ENCODE data around the gene GASK1A.
"Not testable (repeated sequence)": the region's sequence is repeated elsewhere in the genome, so short reads cannot be mapped to it uniquely, and the experiment has no call there.

GASK1A gene

DNA sequence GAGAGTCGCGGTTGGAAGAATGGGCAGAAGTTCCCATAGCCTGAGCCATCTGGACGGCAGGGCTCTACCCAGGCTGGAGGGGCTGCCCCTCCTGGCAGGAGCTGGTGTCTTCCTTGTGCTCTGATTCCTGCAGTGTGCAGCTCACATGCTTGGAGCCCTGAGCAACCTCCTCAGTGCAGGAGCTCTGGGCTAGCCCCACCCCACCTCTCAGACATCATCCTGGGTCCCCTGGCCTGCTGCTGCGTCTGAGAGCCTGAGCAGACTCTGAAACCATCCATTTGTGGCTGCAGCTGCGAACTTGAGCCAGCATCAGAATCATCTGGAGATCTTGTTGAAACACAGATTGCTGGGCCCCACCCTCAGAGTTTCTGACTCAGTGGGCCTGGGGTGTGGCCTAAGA is 84.0 kb downstream of the GASK1A start:
- Histone ChIP-seq H3K4me1 (ENCODE audit: control insufficient read depth, insufficient read depth, low read length) (no peaks in the 10 kb centered on the region), H3K27me3 (ENCODE audit: control insufficient read depth, insufficient read depth, low read length) (no peaks in the 10 kb centered on the region), H3K9ac (ENCODE audit: low read length) (no peak overlapping the region), H3K4me3 (ENCODE audit: low read length) (no peak overlapping the region), H3K27ac (ENCODE audit: low read depth, low read length) (no peak overlapping the region), H3K36me3 (ENCODE audit: control insufficient read depth, insufficient read depth, low read length) (no peaks in the 10 kb centered on the region)

DNA sequence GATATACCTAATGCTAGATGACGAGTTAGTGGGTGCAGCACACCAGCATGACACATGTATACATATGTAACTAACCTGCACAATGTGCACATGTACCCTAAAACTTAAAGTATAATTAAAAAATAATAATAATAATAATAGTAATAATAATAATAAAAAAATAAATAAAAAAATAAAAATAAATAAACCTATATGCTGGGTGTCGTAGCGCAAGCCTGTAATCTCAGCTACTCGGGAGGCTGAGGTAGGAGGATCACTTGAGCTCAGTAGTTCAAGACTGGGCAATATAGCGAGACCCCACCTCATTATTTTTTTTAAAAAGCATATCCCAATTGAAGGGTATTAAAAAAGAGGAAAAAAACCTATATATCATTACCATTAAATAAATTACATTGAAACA is 91.6 kb downstream of the GASK1A start:
- not testable (repeated sequence) for H3K4me3 ChIP-seq (ENCODE audit: low read length)

DNA sequence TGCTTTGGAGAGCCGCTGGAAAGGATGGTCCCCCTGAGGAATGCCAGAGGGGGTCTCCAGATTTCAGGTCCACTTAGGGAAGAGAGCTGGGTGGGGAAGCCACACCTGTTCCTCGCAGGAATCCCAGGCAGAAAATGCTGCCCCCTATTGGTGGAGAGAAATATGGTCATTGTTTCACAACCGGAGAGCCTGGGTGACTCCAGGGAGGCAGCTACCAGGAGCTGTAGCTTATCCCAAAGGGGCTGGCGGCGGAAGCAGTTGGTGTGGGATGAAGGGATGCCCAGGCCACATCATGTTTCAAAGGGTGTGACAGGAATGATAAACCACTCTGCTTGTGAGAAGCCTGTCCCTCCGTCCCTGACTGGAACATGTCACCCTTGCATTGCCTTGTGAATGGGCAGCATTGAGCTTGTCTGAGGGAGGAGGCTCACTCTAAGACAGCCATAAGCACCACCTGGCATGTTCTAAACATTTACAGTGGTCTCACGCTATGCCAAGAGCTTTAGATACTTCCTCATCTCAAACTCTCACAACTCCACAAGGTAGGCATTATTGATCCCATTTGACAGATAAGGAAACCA is 92.3 kb downstream of the GASK1A start:
- H3K9ac ChIP-seq (ENCODE audit: low read length) = no peak overlapping the region
- no peak overlapping the region for H3K4me3 ChIP-seq (ENCODE audit: low read length)
- no peak overlapping the region for H3K27ac ChIP-seq (ENCODE audit: low read depth, low read length)
- H3K4me1 ChIP-seq (ENCODE audit: control insufficient read depth, insufficient read depth, low read length) = no peaks in the 10 kb centered on the region
- no peaks in the 10 kb centered on the region for H3K36me3 ChIP-seq (ENCODE audit: control insufficient read depth, insufficient read depth, low read length)
- H3K27me3 ChIP-seq (ENCODE audit: control insufficient read depth, insufficient read depth, low read length) = no peaks in the 10 kb centered on the region

More for the DNA sequence above, 91.6 kb downstream of the GASK1A start:
- not testable (repeated sequence) for H3K9ac ChIP-seq (ENCODE audit: low read length); H3K27ac ChIP-seq (ENCODE audit: low read depth, low read length); H3K4me1 ChIP-seq (ENCODE audit: control insufficient read depth, insufficient read depth, low read length); H3K36me3 ChIP-seq (ENCODE audit: control insufficient read depth, insufficient read depth, low read length); H3K27me3 ChIP-seq (ENCODE audit: control insufficient read depth, insufficient read depth, low read length)

- Histone ChIP-seq H3K27ac (ENCODE audit: low read depth, low read length) (no peak overlapping the region), H3K4me3 (ENCODE audit: low read length) (no peak overlapping the region), H3K27me3 (ENCODE audit: control insufficient read depth, insufficient read depth, low read length) (no peaks in the 10 kb centered on the region), H3K36me3 (ENCODE audit: control insufficient read depth, insufficient read depth, low read length) (no peaks in the 10 kb centered on the region), H3K4me1 (ENCODE audit: control insufficient read depth, insufficient read depth, low read length) (no peaks in the 10 kb centered on the region), H3K9ac (ENCODE audit: low read length) (no peak overlapping the region)
Measured at GRCh38 chr3:43072361-43072760, 93.2 kb downstream of the GASK1A start.

DNA sequence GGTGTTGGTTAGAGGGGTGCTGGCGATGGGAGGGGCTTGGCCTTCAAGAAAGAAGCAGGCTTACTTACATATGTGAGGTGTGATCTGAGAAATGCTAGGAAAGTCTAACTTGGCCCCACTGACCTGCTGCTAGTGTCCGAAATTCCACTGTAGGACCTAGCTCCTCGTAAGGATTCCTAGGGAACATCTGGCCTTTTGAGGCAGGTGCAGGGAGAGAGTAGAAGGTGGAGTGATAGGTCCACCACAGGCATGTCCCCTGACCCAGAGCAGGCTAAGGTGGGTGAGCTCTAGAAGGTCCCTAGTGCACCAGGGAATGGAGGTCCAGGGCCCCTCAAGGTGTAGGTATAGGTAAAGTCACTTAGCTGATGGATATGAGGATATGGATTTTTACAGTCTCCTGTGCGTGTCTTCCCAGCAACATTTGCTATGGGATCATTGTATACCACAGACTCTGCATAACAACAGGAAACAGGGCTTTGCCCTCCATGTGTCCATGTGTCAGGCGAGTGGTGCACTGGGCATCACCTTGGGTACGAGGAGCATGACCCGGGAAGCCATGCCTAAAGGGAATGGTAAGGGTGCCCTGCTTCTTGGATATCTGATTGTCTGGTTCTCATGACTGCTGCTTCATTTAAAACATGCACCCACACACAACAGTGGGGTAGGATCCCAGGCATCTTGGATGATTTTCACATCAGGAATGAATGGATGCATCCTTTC is 94.2 kb downstream of the GASK1A start:
- no peak overlapping the region for H3K9ac ChIP-seq (ENCODE audit: low read length)
- H3K4me3 ChIP-seq (ENCODE audit: low read length) = no peak overlapping the region
- H3K36me3 ChIP-seq (ENCODE audit: control insufficient read depth, insufficient read depth, low read length) = no peaks in the 10 kb centered on the region
- H3K27ac ChIP-seq (ENCODE audit: low read depth, low read length) = no peak overlapping the region
- no peaks in the 10 kb centered on the region for H3K4me1 ChIP-seq (ENCODE audit: control insufficient read depth, insufficient read depth, low read length)
- no peaks in the 10 kb centered on the region for H3K27me3 ChIP-seq (ENCODE audit: control insufficient read depth, insufficient read depth, low read length)

DNA sequence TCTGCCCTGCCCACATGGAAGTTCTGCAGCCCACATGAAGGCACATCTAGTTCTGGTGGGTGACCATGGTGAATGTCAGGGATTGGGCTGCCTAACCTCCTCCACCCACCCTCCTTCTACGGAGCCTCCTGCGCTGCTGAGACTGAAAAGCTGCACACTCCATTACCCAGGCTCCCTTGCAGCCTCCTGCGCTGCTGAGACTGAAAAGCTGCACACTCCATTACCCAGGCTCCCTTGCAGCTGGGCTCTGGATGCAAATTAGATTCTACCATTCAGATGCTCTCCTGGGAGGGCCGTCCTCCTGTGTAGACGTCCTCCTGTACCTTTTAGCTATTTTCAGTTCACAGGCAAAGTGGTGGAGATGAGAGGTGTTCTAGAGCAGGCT is 94.7 kb downstream of the GASK1A start:
- Histone ChIP-seq H3K4me3 (ENCODE audit: low read length) (no peak overlapping the region), H3K4me1 (ENCODE audit: control insufficient read depth, insufficient read depth, low read length) (no peaks in the 10 kb centered on the region), H3K9ac (ENCODE audit: low read length) (no peak overlapping the region), H3K36me3 (ENCODE audit: control insufficient read depth, insufficient read depth, low read length) (no peaks in the 10 kb centered on the region), H3K27ac (ENCODE audit: low read depth, low read length) (no peak overlapping the region), H3K27me3 (ENCODE audit: control insufficient read depth, insufficient read depth, low read length) (no peaks in the 10 kb centered on the region)

DNA sequence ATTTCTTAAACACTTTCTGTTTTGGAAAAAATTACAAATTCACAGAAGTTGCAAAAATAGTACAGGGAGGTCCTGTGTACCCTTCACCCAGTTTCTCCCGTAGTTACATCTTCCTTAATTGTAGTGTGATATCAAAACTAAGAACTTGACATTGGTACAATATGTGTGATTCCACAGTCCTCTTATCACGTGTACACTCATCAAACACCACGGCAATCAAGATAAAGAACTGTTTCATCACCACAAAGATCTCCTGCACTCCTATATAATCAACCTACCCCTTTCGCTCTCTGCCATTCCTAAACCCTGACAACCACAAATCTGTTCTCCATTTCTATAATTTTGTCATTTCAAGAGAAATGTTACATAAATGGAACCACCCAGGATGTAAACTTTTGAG is 95.4 kb downstream of the GASK1A start:
- no peak overlapping the region for H3K27ac ChIP-seq (ENCODE audit: low read depth, low read length)

DNA sequence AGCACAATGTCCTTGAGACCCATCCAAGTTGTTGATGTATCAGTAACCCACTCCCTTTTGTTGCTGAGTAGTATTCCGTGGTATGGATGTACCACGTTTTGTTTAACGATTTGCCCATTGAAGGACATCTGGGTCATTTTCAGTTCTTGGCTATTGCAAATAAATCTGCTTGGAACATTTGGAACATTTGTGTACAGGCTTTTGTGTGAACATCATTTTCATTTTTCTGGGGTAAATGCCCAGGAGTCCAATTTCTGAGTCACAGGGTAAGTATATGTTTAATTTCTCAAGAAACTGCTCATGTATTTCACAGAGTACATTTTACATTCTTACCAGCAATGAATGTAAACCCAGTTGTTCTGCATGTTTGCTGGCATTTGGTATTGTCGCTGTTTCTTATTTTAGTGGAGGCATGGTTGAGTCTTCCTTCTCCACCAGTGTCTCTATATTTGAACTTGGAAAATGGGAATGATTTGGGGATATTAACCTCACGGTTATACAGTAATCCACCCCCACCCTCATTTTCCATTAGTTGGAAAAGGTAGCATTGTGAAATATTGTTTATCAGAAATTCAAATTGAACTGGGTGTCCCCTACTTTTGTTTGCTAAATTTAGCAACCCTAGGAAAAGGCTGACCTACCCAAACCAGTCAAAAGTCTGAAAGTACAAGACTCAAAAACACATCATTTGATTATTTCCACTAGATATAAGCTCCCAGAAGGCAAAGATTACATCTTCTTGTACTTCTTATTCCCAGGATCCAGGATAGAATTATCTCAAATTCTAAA is 96.0 kb downstream of the GASK1A start:
- Histone ChIP-seq H3K4me3 (ENCODE audit: low read length) (no peak overlapping the region), H3K27ac (ENCODE audit: low read depth, low read length) (no peak overlapping the region), H3K27me3 (ENCODE audit: control insufficient read depth, insufficient read depth, low read length) (no peaks in the 10 kb centered on the region)

More for the DNA sequence above, 95.4 kb downstream of the GASK1A start:
- Histone ChIP-seq H3K4me1 (ENCODE audit: control insufficient read depth, insufficient read depth, low read length) (no peaks in the 10 kb centered on the region), H3K36me3 (ENCODE audit: control insufficient read depth, insufficient read depth, low read length) (peaks cover under 1% of the 10 kb centered on the region), H3K27me3 (ENCODE audit: control insufficient read depth, insufficient read depth, low read length) (no peaks in the 10 kb centered on the region), H3K9ac (ENCODE audit: low read length) (no peak overlapping the region), H3K4me3 (ENCODE audit: low read length) (no peak overlapping the region)

DNA sequence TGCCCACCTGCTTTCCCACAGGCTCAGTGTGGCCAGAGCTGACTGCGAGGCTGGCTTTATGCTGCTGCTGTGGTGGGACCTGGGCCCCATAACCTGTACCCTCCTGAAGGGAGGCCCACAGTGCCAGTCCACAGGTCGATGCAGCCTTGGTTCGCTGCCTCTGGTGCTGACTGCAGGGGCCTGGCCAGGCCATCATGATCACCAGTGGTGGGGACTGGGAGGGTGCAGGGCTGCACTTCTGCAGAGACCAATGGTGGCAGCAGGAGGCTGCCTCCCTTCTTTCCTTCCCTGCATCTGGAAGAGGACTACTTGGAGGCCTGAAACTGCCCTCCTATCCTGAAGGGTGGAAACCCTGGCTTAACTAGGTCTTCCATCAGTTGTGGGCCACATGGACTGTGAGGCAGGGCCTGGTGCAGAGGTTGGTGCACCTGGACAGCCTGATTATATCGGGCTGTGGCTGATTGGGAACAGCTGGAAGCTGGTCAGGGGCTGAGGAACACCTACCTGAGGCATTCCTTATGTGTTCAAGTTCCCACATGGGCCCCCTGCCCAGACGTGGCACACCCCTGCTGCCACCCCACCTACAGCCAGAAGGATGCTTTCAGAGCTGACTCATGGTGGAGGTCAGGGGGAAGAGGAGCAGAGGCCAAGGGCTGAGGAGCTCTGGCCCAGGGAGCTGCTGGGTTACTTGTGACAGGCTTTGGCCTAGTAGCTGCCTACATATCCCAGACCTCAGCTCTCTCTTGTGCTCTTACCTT is 97.0 kb downstream of the GASK1A start:
- Histone ChIP-seq H3K4me3 (ENCODE audit: low read length) (no peak overlapping the region), H3K9ac (ENCODE audit: low read length) (no peak overlapping the region), H3K27ac (ENCODE audit: low read depth, low read length) (no peak overlapping the region), H3K27me3 (ENCODE audit: control insufficient read depth, insufficient read depth, low read length) (no peaks in the 10 kb centered on the region), H3K36me3 (ENCODE audit: control insufficient read depth, insufficient read depth, low read length) (peaks cover 14% of the 10 kb centered on the region), H3K4me1 (ENCODE audit: control insufficient read depth, insufficient read depth, low read length) (no peaks in the 10 kb centered on the region)

More for the DNA sequence above, 96.0 kb downstream of the GASK1A start:
- Histone ChIP-seq H3K36me3 (ENCODE audit: control insufficient read depth, insufficient read depth, low read length) (peaks cover 6% of the 10 kb centered on the region), H3K4me1 (ENCODE audit: control insufficient read depth, insufficient read depth, low read length) (no peaks in the 10 kb centered on the region), H3K9ac (ENCODE audit: low read length) (no peak overlapping the region)

GRCh38 chr3:43076857-43077256 is 97.7 kb downstream of the GASK1A start:
- H3K9ac ChIP-seq (ENCODE audit: low read length) = no peak overlapping the region
- H3K36me3 ChIP-seq (ENCODE audit: control insufficient read depth, insufficient read depth, low read length) = peaks cover 17% of the 10 kb centered on the region
- H3K4me3 ChIP-seq (ENCODE audit: low read length) = no peak overlapping the region
- no peaks in the 10 kb centered on the region for H3K4me1 ChIP-seq (ENCODE audit: control insufficient read depth, insufficient read depth, low read length)
- H3K27me3 ChIP-seq (ENCODE audit: control insufficient read depth, insufficient read depth, low read length) = no peaks in the 10 kb centered on the region
- H3K27ac ChIP-seq (ENCODE audit: low read depth, low read length) = no peak overlapping the region

DNA sequence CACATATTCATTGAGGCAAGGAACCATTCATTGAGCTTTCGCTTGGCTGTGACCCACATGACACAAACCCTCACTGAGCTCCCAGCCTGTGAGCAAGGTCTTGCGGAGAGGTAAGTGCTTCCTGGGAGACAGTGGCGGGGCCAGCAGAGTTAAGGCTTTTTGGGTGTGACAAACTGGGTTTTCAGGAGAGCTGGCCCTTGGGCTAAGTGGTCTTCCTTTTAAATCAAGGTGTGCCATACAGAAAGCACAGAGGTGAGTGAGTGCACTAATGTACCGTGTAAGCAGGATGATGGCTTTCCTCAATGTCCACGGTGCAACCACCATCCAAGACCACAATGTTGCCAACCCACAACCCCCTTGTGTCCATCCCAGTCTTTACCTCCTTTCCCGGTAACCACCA is 98.2 kb downstream of the GASK1A start:
- Histone ChIP-seq H3K27ac (ENCODE audit: low read depth, low read length) (no peak overlapping the region), H3K27me3 (ENCODE audit: control insufficient read depth, insufficient read depth, low read length) (no peaks in the 10 kb centered on the region), H3K4me1 (ENCODE audit: control insufficient read depth, insufficient read depth, low read length) (no peaks in the 10 kb centered on the region), H3K4me3 (ENCODE audit: low read length) (no peak overlapping the region), H3K36me3 (ENCODE audit: control insufficient read depth, insufficient read depth, low read length) (peaks cover 17% of the 10 kb centered on the region), H3K9ac (ENCODE audit: low read length) (no peak overlapping the region)

GRCh38 chr3:43077707-43078106 is 98.6 kb downstream of the GASK1A start:
- no peak overlapping the region for H3K27ac ChIP-seq (ENCODE audit: low read depth, low read length)
- H3K9ac ChIP-seq (ENCODE audit: low read length) = no peak overlapping the region
- H3K4me1 ChIP-seq (ENCODE audit: control insufficient read depth, insufficient read depth, low read length) = no peaks in the 10 kb centered on the region
- H3K4me3 ChIP-seq (ENCODE audit: low read length) = no peak overlapping the region
- H3K36me3 ChIP-seq (ENCODE audit: control insufficient read depth, insufficient read depth, low read length) = peaks cover 17% of the 10 kb centered on the region
- no peaks in the 10 kb centered on the region for H3K27me3 ChIP-seq (ENCODE audit: control insufficient read depth, insufficient read depth, low read length)

Data from rectal smooth muscle tissue (tissue), 1 donor.